Measurements from ENCODE around the gene GALNT1. TPM values are rescaled to one million over a fixed set of nuclear protein-coding genes. Genes with fewer than 3 reads are reported as not detected.

GALNT1 gene
- total RNA-seq, 1 experiment from 2014 or later: 77.9 TPM

GRCh38 chr18:35542356-35542755, 39.2 kb upstream of the GALNT1 start:
- H3K9ac ChIP-seq (ENCODE audit: extremely low read depth, insufficient read length, low read length): no peak overlapping the region
- H3K4me2 ChIP-seq (ENCODE audit: insufficient read depth, insufficient read length, low read length): no peak overlapping the region
- H3K4me1 ChIP-seq (ENCODE audit: insufficient read depth, low read length): no peaks in the 10 kb centered on the region
- TF ChIP-seq CTCF (conservative IDR thresholded peaks at IDR 0.05): no peak
- Mint-ChIP-seq H3K9me3 (peaks cover 3% of the 10 kb centered on the region in 2 experiments; a peak in 3 of 5 replicates), H3K4me1 (no peaks in the 10 kb centered on the region; a peak in 1 of 4 replicates), H3K27ac (no peak overlapping the region), H3K4me3 (no peak overlapping the region), H3K36me3 (ENCODE audit: insufficient read depth in 1 of 3, low read depth in 3 of 3) (no peaks in the 10 kb centered on the region), H3K27me3 (ENCODE audit: low read depth) (no peaks in the 10 kb centered on the region)
- H2BK5ac ChIP-seq (ENCODE audit: insufficient read length, low read length): no peak overlapping the region
- H3K23ac ChIP-seq (ENCODE audit: insufficient read length, low read depth, low read length): no peak overlapping the region
- no peak overlapping the region for H2AFZ ChIP-seq (ENCODE audit: low read length)
- no peak overlapping the region for H4K91ac ChIP-seq (ENCODE audit: insufficient read length, low read depth, low read length)
- no peak overlapping the region for H2BK15ac ChIP-seq (ENCODE audit: low read depth, low read length)
- no peak overlapping the region for H2BK20ac ChIP-seq (ENCODE audit: low read depth, low read length, poor library complexity, severe bottlenecking)
- no peak overlapping the region for H3K18ac ChIP-seq (ENCODE audit: insufficient read length, low read depth, low read length)
- H2BK120ac ChIP-seq (ENCODE audit: low read depth, low read length, poor library complexity, severe bottlenecking): no peak overlapping the region
- no peaks in the 10 kb centered on the region for H3K23me2 ChIP-seq (ENCODE audit: insufficient read length, low read depth, low read length, poor library complexity, severe bottlenecking)
- H3K9me3 ChIP-seq (ENCODE audit: control insufficient read depth, low read depth, low read length): no peaks in the 10 kb centered on the region
- no peaks in the 10 kb centered on the region for H4K20me1 ChIP-seq (ENCODE audit: control insufficient read depth, insufficient read depth, insufficient read length)
- H3K14ac ChIP-seq (ENCODE audit: insufficient read depth, low read length): no peak overlapping the region
- DNase-seq: no peak
- H3T11ph ChIP-seq (ENCODE audit: low read length): no peak overlapping the region
- no peak overlapping the region for H2AK5ac ChIP-seq (ENCODE audit: insufficient read length, low read length)
- no peak overlapping the region for H4K8ac ChIP-seq (replicated peaks; ENCODE audit: insufficient read length, low read depth, low read length)
- no peak overlapping the region for H3K4ac ChIP-seq (ENCODE audit: low read depth, low read length)
- no peak overlapping the region for H4K5ac ChIP-seq (ENCODE audit: insufficient read length, low read depth, low read length)
- no peaks in the 10 kb centered on the region for H3K79me2 ChIP-seq (ENCODE audit: insufficient read depth, low read length)
- H3K27me3 ChIP-seq (ENCODE audit: insufficient read depth, low read length): no peaks in the 10 kb centered on the region
- no peaks in the 10 kb centered on the region for H3K79me1 ChIP-seq (ENCODE audit: insufficient read depth, low read depth, low read length, poor library complexity, severe bottlenecking)
- no peak overlapping the region for H2BK12ac ChIP-seq (ENCODE audit: insufficient read length, low read depth, low read length)
- no peak overlapping the region for H3K56ac ChIP-seq (ENCODE audit: insufficient read length, low read depth, low read length)
- no peak overlapping the region for H3K27ac ChIP-seq (ENCODE audit: insufficient read length, low read depth, low read length)
